HepG2 (cell line): Measurements from ENCODE around the gene ANKRD11. TPM values are rescaled to one million over a fixed set of nuclear protein-coding genes. Genes with fewer than 3 reads are reported as not detected.
A peak's percentile ranks its signal among the peaks of the same experiment; 100 is the strongest.
"Not testable (repeated sequence)": the region's sequence is repeated elsewhere in the genome, so short reads cannot be mapped to it uniquely, and the experiment has no call there.

ENCODE experiments used
- ATAC-seq: fragments of 200-7000 bp; cut with Tn5 transposase; 3 replicates; pipeline ENCODE4 v1.9.1; 2020; ENCODE audit warnings: mild to moderate bottlenecking, moderate library complexity
- BruUV-seq: library from RNA; stranded (reverse); fragments of 400-500 nt; replicated peaks from 2 replicates; lab custom pipeline; 2021; lab: Mats Ljungman, UMichigan
- CTCF ChIA-PET: fragments of 300-600 bp; formaldehyde crosslinking; extraction: SDS; loops from one replicate; lab custom pipeline; 2021; ENCODE audit warnings: low total read pairs, inconsistent platforms, low intra/inter-chr PET ratio; lab: Yijun Ruan, JAX
- POLR2A ChIA-PET: fragments of 350-600 bp; sonication (Branson Sonifier 250); formaldehyde crosslinking; loops from one replicate; lab custom pipeline; 2020; ENCODE audit warnings: antibody characterized with exemption, inconsistent platforms; lab: Yijun Ruan, JAX
- DNase-seq: peaks from one replicate; pipeline ENCODE4 v3.0.0-alpha.2; 2015; ENCODE audit warnings: low spot score
- FAIRE-seq: peaks from 3 replicates; lab custom pipeline; 2011; peaks lifted over from hg19 to GRCh38; lab: Jason Lieb, UNC
- H2AFZ ChIP-seq: one replicate; pipeline ENCODE4 v1.6.1; 2011; ENCODE audit warnings: low read length, inconsistent platforms
- H3K27ac ChIP-seq: fragments of 300-600 bp; 3 replicates; pipeline ENCODE4 v1.8.0; 2011; ENCODE audit warnings: mixed run types, mild to moderate bottlenecking, mixed read lengths, low read length, inconsistent platforms; ENCODE audit not compliant: insufficient read depth; ENCODE audit errors: extremely low read length
- H3K27me3 ChIP-seq, 2 experiments: fragments of 200-600 bp in 1 of 2; 2 replicates in 1 of 2; 3 replicates in 1 of 2; pipeline versions ENCODE4 v1.6.0 to v1.8.0; 2011; ENCODE audit warnings: low read length in 2 of 2, mild to moderate bottlenecking in 2 of 2, moderate library complexity in 2 of 2, inconsistent platforms in 1 of 2; ENCODE audit not compliant: insufficient read depth in 2 of 2, control insufficient read depth in 1 of 2
- H3K36me3 ChIP-seq, 2 experiments: fragments of 200-600 bp in 1 of 2; replicated peaks in 1 of 2; 2 replicates in 1 of 2; 3 replicates in 1 of 2; pipeline versions ENCODE4 v1.5.1 to v1.8.0; 2011; ENCODE audit warnings: low read length in 2 of 2, inconsistent platforms in 1 of 2; ENCODE audit not compliant: insufficient read depth in 2 of 2, control insufficient read depth in 1 of 2
- H3K4me1 ChIP-seq: 2 replicates; pipeline ENCODE4 v1.5.1; 2012; ENCODE audit warnings: low read length, inconsistent platforms; ENCODE audit not compliant: insufficient read depth
- H3K4me2 ChIP-seq: 2 replicates; pipeline ENCODE4 v1.6.0; 2011; ENCODE audit warnings: low read depth, low read length, inconsistent platforms
- H3K4me3 ChIP-seq, 3 experiments: fragments of 200-600 bp in 1 of 3; sonication (generic), shearing (Covaris generic) in 1 of 3; replicated peaks in 1 of 3; 2 replicates each; pipeline ENCODE4 v1.5.1; 2011 to 2016; ENCODE audit warnings: low read length in 3 of 3, inconsistent platforms in 2 of 3, low read depth in 2 of 3, mild to moderate bottlenecking in 2 of 3, control low read depth in 1 of 3, mixed read lengths in 1 of 3; ENCODE audit not compliant: insufficient read depth in 1 of 3
- H3K79me2 ChIP-seq: one replicate; pipeline ENCODE4 v1.6.1; 2011; ENCODE audit warnings: low read length, inconsistent platforms; ENCODE audit not compliant: insufficient read depth
- H3K9ac ChIP-seq: 2 replicates; pipeline ENCODE4 v1.6.0; 2011; ENCODE audit warnings: mild to moderate bottlenecking, low read depth, low read length, inconsistent platforms; ENCODE audit not compliant: insufficient read depth
- H3K9me3 ChIP-seq: 2 replicates; pipeline ENCODE4 v1.5.1; 2012; ENCODE audit warnings: mild to moderate bottlenecking, low read length
- H4K20me1 ChIP-seq: 2 replicates; pipeline ENCODE4 v1.6.0; 2011; ENCODE audit warnings: inconsistent platforms, mild to moderate bottlenecking, low read length, moderate library complexity; ENCODE audit not compliant: insufficient read depth
- ELF3 ChIP-seq: IDR thresholded peaks from 2 replicates; pipeline ENCODE4 v1.6.1; 2016; ENCODE audit warnings: missing genetic modification reagents, missing compliant biosample characterization
- ETV5 ChIP-seq: IDR thresholded peaks from 2 replicates; pipeline ENCODE4 v1.6.1; 2018; ENCODE audit warnings: missing biosample characterization, missing genetic modification reagents, inconsistent platforms, borderline replicate concordance
- KLF9 ChIP-seq: IDR thresholded peaks from 2 replicates; pipeline ENCODE4 v1.6.1; 2016; ENCODE audit warnings: low read depth
- RAD21 ChIP-seq: fragments of 450-650 bp; formaldehyde crosslinking; IDR thresholded peaks from 2 replicates; pipeline ENCODE4 v1.5.0; 2020; ENCODE audit warnings: mild to moderate bottlenecking
- RBM22 ChIP-seq: fragments of 200-400 bp; formaldehyde crosslinking; optimal IDR thresholded peaks from 2 replicates; pipeline ENCODE3; 2017; ENCODE audit warnings: mild to moderate bottlenecking, low read length, moderate library complexity
- SMC3 ChIP-seq: IDR thresholded peaks from 2 replicates; pipeline ENCODE4 v1.6.1; 2011; ENCODE audit warnings: low read length, improper control_type of control experiment
- STAG1 ChIP-seq: sonication (generic); formaldehyde crosslinking; IDR thresholded peaks from 2 replicates; pipeline ENCODE4 v1.4.0; 2020; ENCODE audit warnings: missing genetic modification reagents
- ZNF792 ChIP-seq: IDR thresholded peaks from 2 replicates; pipeline ENCODE4 v1.6.1; 2016
- WGBS: methylation state at CpG from one replicate; pipeline ENCODE4 v1.1.6; 2017; ENCODE audit warnings: low lambda C conversion rate; 5-methylcytosine and 5-hydroxymethylcytosine counted together
- in situ Hi-C: cut with HindIII; loops from 2 replicates; pipeline ENCODE4 v1.10.0; 2017; ENCODE audit warnings: low pct_unique_long_range_greater_than_20kb; ENCODE audit not compliant: extremely low pct_ligation_motif_present
- intact Hi-C: fragments of 100-400 bp; cut with micrococcal nuclease; formaldehyde crosslinking; loops from one replicate; pipeline ENCODE4 v1.10.0; 2022; ENCODE audit not compliant: unreplicated experiment
- polyA plus RNA-seq, 8 experiments: library from polyadenylated mRNA; depleted of rRNA in 3 of 8; stranded (reverse) in 7 of 8; unstranded in 1 of 8; fragments of >200 nt; fragmentation: Illumina TruSeq in 4 of 8; extraction: Trizol in 4 of 8; gene quantifications; 2 replicates each; pipeline versions ENCODE4 v1.2.1 to v1.2.3, GENCODE V29; 2011 to 2016; ENCODE audit warnings: low read depth in 4 of 8, missing spikeins in 1 of 8, mixed read lengths in 1 of 8; ENCODE audit not compliant: insufficient read depth in 1 of 8
- total RNA-seq, 5 experiments: library from RNA; depleted of rRNA; stranded (reverse); fragments of >200 nt; fragmentation: Illumina TruSeq; extraction: Trizol; gene quantifications; 2 replicates each; pipeline ENCODE4 v1.2.3, GENCODE V29; 2016; ENCODE audit warnings: low read depth in 1 of 5
- TF ChIP-seq, protein P1 (sequence below): sonication (generic); formaldehyde crosslinking; IDR thresholded peaks from 2 replicates; pipeline ENCODE4 v1.4.0; 2020; ENCODE audit warnings: mild to moderate bottlenecking, missing genetic modification reagents
- TF ChIP-seq, protein P2 (sequence below): sonication (generic); formaldehyde crosslinking; conservative IDR thresholded peaks from 2 replicates; pipeline ENCODE4 v1.4.0; 2020; ENCODE audit warnings: missing genetic modification reagents
- TF ChIP-seq, protein P3 (sequence below): IDR thresholded peaks from 2 replicates; pipeline ENCODE4 v1.6.1; 2016; ENCODE audit warnings: low read depth
- TF ChIP-seq, protein P4 (sequence below): sonication (generic); formaldehyde crosslinking; IDR thresholded peaks from 2 replicates; pipeline ENCODE4 v1.5.0; 2020; ENCODE audit warnings: mild to moderate bottlenecking, missing genetic modification reagents, moderate library complexity

The ANKRD11 gene
- total and polyA plus RNA-seq, 2 of the 13 experiments (the other 11 are each of a cell fraction or from before 2014, with no cell fraction given), result 21.4 to 38.4 TPM

DNA sequence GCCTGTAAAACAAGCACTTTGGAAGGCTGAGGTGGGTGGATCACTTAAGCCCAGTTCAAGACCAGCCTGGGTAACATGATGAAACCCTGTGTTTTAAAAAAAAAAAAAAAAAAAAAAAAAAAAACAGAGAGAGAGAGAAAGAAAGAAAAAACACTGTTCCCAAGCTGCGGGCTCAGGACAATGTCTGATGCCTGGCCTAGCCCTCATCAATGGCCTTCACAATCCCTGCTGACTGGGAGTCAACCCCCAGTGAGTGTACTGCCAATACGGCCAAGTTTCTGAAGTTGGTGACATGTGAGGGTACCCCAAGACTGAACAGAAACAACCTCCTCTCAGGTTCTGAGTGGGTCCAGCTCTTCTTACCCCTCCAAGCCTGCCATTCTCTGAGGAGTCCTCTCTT, 156.3 kb downstream of the ANKRD11 start:
- Histone ChIP-seq H3K79me2 (peaks cover 95% of the 10 kb centered on the region), H3K27me3 (no peaks in the 10 kb centered on the region), H3K36me3 (peaks cover 0 to 2% of the 10 kb centered on the region in 2 experiments; a peak in 3 of 5 replicates), H3K9ac (no peak overlapping the region), H3K27ac (peak overlapping the region; percentile 32), H3K4me1 (peaks cover 84% of the 10 kb centered on the region), H4K20me1 (peaks cover 66% of the 10 kb centered on the region), H3K4me2 (no peak overlapping the region), H3K9me3 (no peaks in the 10 kb centered on the region), H3K4me3 (no peak overlapping the region), H2AFZ (no peak overlapping the region)
- BruUV-seq, result no TSS peak
- DNase-seq (no peak), ATAC-seq (0 out of 3 replicates have a peak, but pooled peaks have one; percentile 3), FAIRE-seq (no peak)
- TF ChIP-seq, protein P1, sequence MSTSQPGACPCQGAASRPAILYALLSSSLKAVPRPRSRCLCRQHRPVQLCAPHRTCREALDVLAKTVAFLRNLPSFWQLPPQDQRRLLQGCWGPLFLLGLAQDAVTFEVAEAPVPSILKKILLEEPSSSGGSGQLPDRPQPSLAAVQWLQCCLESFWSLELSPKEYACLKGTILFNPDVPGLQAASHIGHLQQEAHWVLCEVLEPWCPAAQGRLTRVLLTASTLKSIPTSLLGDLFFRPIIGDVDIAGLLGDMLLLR, result 0 out of 2 replicates have a peak, but pooled peaks have one; percentile 51
- TF ChIP-seq, protein P2, sequence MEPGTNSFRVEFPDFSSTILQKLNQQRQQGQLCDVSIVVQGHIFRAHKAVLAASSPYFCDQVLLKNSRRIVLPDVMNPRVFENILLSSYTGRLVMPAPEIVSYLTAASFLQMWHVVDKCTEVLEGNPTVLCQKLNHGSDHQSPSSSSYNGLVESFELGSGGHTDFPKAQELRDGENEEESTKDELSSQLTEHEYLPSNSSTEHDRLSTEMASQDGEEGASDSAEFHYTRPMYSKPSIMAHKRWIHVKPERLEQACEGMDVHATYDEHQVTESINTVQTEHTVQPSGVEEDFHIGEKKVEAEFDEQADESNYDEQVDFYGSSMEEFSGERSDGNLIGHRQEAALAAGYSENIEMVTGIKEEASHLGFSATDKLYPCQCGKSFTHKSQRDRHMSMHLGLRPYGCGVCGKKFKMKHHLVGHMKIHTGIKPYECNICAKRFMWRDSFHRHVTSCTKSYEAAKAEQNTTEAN (CRISPR knock-in tag), result no peak
- peak; percentile 71 for TF ChIP-seq RBM22
- CTCF ChIA-PET, result no interaction called here
- in situ Hi-C loops (no loop called here), intact Hi-C loops (loop anchor here (5.0 to 10.0 kb wide), 2 partner anchors 81 to 173 kb away; partner anchors contain the start of gene SPG7)
- 97% methylated on average over 1 of the region's 2 CpGs for WGBS
- POLR2A ChIA-PET, result no interaction called here

DNA sequence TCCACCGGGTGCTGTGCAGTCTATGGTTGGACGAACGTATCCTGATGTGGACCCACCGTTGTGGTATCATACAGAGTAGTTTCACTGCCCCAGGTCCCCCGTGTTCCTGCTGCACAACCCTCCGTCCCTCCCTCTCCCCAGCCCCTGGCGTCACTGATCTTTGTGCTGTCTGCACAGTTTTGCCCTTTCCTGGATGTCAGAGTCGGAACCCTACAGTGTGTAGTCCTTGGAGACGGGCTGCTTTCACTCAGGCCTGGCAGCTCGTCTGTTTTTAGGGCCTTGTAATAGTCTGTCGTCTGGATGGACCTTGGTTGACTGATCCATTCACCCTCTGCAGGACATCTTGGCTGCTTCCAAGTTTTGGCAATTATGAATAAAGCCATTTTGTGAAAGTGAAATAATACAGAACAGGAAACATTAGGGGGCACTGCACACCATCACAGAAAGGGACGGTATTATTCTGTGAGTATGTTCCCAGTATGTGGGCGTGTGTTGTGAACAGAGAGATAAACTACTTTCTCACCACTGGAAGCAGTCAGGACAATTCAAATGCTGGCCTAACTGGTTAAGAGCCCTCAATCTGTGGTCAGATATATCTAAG, 156.9 kb downstream of the ANKRD11 start:
- H3K36me3 ChIP-seq, H3K9ac ChIP-seq, in situ Hi-C loops, H3K4me2 ChIP-seq, H2AFZ ChIP-seq, BruUV-seq, CTCF ChIA-PET, H3K27ac ChIP-seq, H3K27me3 ChIP-seq, H3K4me3 ChIP-seq, H3K9me3 ChIP-seq, POLR2A ChIA-PET: not testable (repeated sequence)
- peak; percentile 57 for ATAC-seq
- peaks cover 82% of the 10 kb centered on the region for H3K4me1 ChIP-seq
- peak; percentile 75 for FAIRE-seq
- peak; percentile 65 for DNase-seq
- peaks cover 63% of the 10 kb centered on the region for H4K20me1 ChIP-seq
- intact Hi-C loops, result loop anchor here (5.0 to 10.0 kb wide), 2 partner anchors 81 to 174 kb away; partner anchors contain the start of gene SPG7
- WGBS, result 78% methylated on average over 12 of the region's 13 CpGs
- H3K79me2 ChIP-seq, result peaks cover 94% of the 10 kb centered on the region
- peak; percentile 36; the same call in 1 of the 2 replicates for TF ChIP-seq ETV5 (CRISPR knock-in tag)
- TF ChIP-seq ELF3, result peak; percentile 10; the same call in 1 of the 2 replicates
- TF ChIP-seq SMC3, result peak; percentile 50; the same call in 1 of the 2 replicates
- TF ChIP-seq, protein P3, sequence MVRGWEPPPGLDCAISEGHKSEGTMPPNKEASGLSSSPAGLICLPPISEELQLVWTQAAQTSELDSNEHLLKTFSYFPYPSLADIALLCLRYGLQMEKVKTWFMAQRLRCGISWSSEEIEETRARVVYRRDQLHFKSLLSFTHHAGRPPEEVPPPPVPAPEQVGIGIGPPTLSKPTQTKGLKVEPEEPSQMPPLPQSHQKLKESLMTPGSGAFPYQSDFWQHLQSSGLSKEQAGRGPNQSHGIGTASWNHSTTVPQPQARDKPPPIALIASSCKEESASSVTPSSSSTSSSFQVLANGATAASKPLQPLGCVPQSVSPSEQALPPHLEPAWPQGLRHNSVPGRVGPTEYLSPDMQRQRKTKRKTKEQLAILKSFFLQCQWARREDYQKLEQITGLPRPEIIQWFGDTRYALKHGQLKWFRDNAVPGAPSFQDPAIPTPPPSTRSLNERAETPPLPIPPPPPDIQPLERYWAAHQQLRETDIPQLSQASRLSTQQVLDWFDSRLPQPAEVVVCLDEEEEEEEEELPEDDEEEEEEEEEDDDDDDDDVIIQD (CRISPR knock-in tag), result 0 out of 2 replicates have a peak, but pooled peaks have one; percentile 26
- 0 out of 2 replicates have a peak, but pooled peaks have one; percentile 48 for TF ChIP-seq ZNF792 (CRISPR knock-in tag)
- TF ChIP-seq STAG1 (CRISPR knock-in tag), result peak; percentile 85
- TF ChIP-seq KLF9 (CRISPR knock-in tag), result peak; percentile 57; the same call in 1 of the 2 replicates
- peak; percentile 49; the same call in 1 of the 2 replicates for TF ChIP-seq RAD21 (CRISPR knock-in tag)
- TF ChIP-seq, protein P4, sequence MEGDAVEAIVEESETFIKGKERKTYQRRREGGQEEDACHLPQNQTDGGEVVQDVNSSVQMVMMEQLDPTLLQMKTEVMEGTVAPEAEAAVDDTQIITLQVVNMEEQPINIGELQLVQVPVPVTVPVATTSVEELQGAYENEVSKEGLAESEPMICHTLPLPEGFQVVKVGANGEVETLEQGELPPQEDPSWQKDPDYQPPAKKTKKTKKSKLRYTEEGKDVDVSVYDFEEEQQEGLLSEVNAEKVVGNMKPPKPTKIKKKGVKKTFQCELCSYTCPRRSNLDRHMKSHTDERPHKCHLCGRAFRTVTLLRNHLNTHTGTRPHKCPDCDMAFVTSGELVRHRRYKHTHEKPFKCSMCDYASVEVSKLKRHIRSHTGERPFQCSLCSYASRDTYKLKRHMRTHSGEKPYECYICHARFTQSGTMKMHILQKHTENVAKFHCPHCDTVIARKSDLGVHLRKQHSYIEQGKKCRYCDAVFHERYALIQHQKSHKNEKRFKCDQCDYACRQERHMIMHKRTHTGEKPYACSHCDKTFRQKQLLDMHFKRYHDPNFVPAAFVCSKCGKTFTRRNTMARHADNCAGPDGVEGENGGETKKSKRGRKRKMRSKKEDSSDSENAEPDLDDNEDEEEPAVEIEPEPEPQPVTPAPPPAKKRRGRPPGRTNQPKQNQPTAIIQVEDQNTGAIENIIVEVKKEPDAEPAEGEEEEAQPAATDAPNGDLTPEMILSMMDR (CRISPR knock-in tag), result peak; percentile 63
